OCI-LY7 (cell line): Measurements from ENCODE around the gene STK10.

Experiments used
- CTCF ChIP-seq: fragments of 200-600 bp; sonication (generic); conservative IDR thresholded peaks from 2 replicates; pipeline ENCODE4 v1.5.1; 2014; ENCODE audit warnings: mild to moderate bottlenecking, antibody characterized with exemption, low read length, moderate library complexity, mixed read lengths
- EZH2phosphoT487 ChIP-seq: fragments of 200-600 bp; sonication (generic); IDR thresholded peaks from 2 replicates; pipeline ENCODE4 v1.6.1; 2018; ENCODE audit warnings: low read depth, borderline replicate concordance, mild to moderate bottlenecking, mixed run types, antibody characterized with exemption, low read length, moderate library complexity, mixed read lengths

GRCh38 chr5:172089298-172090117 is 98.5 kb downstream of the STK10 start:
- TF ChIP-seq CTCF (no peak), EZH2phosphoT487 (no peak)
